Measurements from ENCODE around the gene PTP4A1. TPM values are rescaled to one million over a fixed set of nuclear protein-coding genes. Genes with fewer than 3 reads are reported as not detected.
A peak's percentile ranks its signal among the peaks of the same experiment; 100 is the strongest.

Gene PTP4A1
- total RNA-seq, 4 donors from 2014 or later, result 12.4 to 85.4 (median 50.4) TPM

DNA sequence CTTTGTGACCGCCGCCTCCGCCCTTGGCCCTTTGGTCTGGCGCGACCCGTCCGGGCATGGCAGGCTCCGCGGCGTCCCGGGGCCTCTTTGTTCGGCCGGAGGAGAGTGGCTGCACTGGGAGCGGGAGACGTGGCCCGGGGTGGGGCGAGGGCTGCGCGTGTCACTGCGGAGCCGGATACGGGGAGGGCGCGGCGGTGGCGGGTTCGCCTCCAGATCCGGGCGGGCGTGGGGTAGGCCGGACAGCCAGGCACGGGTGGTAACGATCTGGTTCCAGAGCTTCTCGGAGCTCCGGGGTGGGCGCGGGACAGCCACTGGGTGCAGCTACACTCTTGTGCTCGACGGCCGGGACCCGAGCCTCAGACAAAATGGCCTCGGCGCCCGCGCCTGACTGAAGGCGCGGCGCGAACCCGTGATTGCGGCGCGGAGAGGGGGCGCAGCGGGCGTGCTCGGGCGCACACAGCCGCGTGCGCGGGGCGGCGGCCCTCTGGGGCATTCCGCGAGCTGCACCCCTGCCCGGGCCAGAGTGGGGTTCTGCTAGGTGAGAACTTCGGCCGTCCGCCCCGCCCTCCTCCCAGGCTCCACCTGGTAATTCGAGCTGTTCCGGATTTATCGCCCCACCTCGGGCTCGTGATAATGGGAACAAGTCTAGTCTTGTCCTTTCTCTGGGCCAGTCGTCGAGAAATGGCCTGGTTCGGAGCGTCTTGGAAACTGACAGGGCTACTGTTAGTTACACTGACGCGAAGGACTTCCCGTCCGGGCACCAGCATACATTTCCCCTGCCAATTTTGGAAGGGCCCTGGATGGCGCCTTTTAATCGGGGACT lies 1.0 kb downstream of the PTP4A1 start:
- DNase-seq (ENCODE audit: low spot score in 2 of 2), result peak; percentile 91 to 93
- Histone ChIP-seq H3K9me3 (no peaks in the 10 kb centered on the region), H3K4me1 (peaks cover 30% of the 10 kb centered on the region), H3K36me3 (peaks cover 18% of the 10 kb centered on the region), H3K27ac (peak overlapping the region; percentile 100), H3K27me3 (no peaks in the 10 kb centered on the region), H3K4me3 (peak overlapping the region; percentile 97)
- WGBS, result 0% methylated on average over 10 of the region's 86 CpGs
- TF ChIP-seq EP300 (IDR thresholded peaks at IDR 0.05), result no peak
- TF ChIP-seq, protein P1, sequence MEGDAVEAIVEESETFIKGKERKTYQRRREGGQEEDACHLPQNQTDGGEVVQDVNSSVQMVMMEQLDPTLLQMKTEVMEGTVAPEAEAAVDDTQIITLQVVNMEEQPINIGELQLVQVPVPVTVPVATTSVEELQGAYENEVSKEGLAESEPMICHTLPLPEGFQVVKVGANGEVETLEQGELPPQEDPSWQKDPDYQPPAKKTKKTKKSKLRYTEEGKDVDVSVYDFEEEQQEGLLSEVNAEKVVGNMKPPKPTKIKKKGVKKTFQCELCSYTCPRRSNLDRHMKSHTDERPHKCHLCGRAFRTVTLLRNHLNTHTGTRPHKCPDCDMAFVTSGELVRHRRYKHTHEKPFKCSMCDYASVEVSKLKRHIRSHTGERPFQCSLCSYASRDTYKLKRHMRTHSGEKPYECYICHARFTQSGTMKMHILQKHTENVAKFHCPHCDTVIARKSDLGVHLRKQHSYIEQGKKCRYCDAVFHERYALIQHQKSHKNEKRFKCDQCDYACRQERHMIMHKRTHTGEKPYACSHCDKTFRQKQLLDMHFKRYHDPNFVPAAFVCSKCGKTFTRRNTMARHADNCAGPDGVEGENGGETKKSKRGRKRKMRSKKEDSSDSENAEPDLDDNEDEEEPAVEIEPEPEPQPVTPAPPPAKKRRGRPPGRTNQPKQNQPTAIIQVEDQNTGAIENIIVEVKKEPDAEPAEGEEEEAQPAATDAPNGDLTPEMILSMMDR (IDR thresholded peaks at IDR 0.05), result no peak
- TF ChIP-seq POLR2AphosphoS5 (IDR thresholded peaks at IDR 0.05), result peak in 1 of 3 donors; percentile 88
- peak in 1 of 2 donors; percentile 41 for TF ChIP-seq POLR2A (IDR thresholded peaks at IDR 0.05)

DNA sequence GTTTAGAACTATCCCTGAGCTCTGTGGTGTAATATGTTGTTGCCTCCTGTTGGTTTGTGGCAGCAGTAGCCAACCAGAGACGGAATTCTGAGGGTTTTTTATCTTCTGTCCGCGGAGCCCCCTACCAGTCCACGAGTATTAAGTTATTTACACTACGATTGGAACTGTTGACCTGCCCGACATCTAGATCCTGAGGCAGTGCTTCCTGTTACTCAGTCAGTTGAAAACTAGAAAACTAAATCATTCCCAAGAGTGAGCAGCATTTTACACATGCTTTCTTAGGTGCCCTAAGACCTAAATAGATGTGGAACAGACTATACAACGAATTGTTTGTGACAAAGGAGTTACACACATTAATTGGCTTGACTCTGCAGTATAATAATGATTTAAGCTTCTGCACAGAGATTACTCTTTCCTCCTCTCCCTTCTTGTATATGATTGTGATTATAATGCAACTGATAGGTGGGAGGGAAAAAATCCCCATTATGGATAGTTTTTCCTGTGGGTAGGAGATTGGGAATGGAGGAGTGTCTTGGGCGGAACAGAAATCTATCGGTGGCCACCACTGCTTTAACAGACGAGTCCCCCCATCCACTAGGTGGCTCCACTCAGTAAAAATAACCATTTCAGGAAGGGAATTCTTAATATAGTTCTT lies 1.7 kb downstream of the PTP4A1 start:
- H3K27ac ChIP-seq, result peak overlapping the region; percentile 100
- DNase-seq (ENCODE audit: low spot score in 2 of 2), result no peak
- no peaks in the 10 kb centered on the region for H3K27me3 ChIP-seq
- H3K9me3 ChIP-seq, result no peaks in the 10 kb centered on the region
- 9% methylated on average over 10 of the region's 10 CpGs for WGBS
- no peak for TF ChIP-seq EP300 (IDR thresholded peaks at IDR 0.05)
- no peak for TF ChIP-seq POLR2AphosphoS5 (IDR thresholded peaks at IDR 0.05)
- no peak for TF ChIP-seq POLR2A (IDR thresholded peaks at IDR 0.05)
- TF ChIP-seq, protein P1 (IDR thresholded peaks at IDR 0.05), result peak; percentile 32 to 49
- H3K4me1 ChIP-seq, result peaks cover 30% of the 10 kb centered on the region
- peak overlapping the region; percentile 97 for H3K4me3 ChIP-seq
- H3K36me3 ChIP-seq, result peaks cover 26% of the 10 kb centered on the region

GRCh38 chr6:63574554-63574900 lies 2.2 kb downstream of the PTP4A1 start:
- H3K4me1 ChIP-seq, result peaks cover 30% of the 10 kb centered on the region
- WGBS, result 58% methylated on average over 2 of the region's 2 CpGs
- TF ChIP-seq POLR2AphosphoS5 (IDR thresholded peaks at IDR 0.05) (no peak), EP300 (IDR thresholded peaks at IDR 0.05) (no peak), POLR2A (IDR thresholded peaks at IDR 0.05) (no peak)
- TF ChIP-seq, protein P1 (IDR thresholded peaks at IDR 0.05), result no peak

DNA sequence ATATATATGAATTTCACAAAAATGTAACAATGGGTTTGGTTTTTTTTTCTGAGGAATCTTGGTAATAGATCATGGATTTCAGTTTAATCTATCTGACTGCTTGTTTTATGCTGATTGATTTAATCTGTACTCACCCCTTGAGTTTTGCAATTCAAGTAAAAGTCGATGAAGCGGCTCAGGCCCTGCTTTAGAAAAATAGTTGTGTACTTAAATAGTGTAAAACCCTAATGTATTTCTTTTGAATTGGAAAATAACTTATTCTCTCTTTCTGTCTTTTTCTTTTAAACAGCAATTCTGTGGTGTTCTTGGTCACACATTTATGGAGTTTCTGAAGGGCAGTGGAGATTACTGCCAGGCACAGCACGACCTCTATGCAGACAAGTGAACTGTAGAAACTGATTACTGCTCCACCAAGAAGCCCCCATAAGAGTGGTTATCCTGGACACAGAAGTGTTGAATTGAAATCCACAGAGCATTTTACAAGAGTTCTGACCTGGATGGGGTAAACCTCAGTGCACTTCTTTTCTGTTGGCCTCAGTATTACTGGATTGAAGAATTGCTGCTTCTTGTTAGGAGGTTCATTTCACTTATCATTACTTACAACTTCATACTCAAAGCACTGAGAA lies 4.0 kb downstream of the PTP4A1 start:
- WGBS, result 88% methylated on average over 3 of the region's 3 CpGs
- H3K36me3 ChIP-seq, result peaks cover 48% of the 10 kb centered on the region
- peaks cover 28% of the 10 kb centered on the region for H3K4me1 ChIP-seq
- no peak overlapping the region for H3K27ac ChIP-seq
- H3K27me3 ChIP-seq, result no peaks in the 10 kb centered on the region
- TF ChIP-seq EP300 (IDR thresholded peaks at IDR 0.05), result no peak
- TF ChIP-seq POLR2A (IDR thresholded peaks at IDR 0.05), result no peak
- TF ChIP-seq, protein P1 (IDR thresholded peaks at IDR 0.05), result no peak
- DNase-seq (ENCODE audit: low spot score in 2 of 2), result no peak
- no peak overlapping the region for H3K4me3 ChIP-seq
- no peaks in the 10 kb centered on the region for H3K9me3 ChIP-seq

More at GRCh38 chr6:63574554-63574900, 2.2 kb downstream of the PTP4A1 start:
- peak overlapping the region; percentile 97 for H3K4me3 ChIP-seq
- no peaks in the 10 kb centered on the region for H3K9me3 ChIP-seq
- no peaks in the 10 kb centered on the region for H3K27me3 ChIP-seq
- peaks cover 31% of the 10 kb centered on the region for H3K36me3 ChIP-seq
- no peak overlapping the region for H3K27ac ChIP-seq
- no peak for DNase-seq (ENCODE audit: low spot score in 2 of 2)

All from suprapubic skin (tissue), 4 donors.